GM12891 (cell line): ENCODE results near the gene LYPD6B.

Experiments used
- PAX5 ChIP-seq: IDR thresholded peaks from 2 replicates; pipeline ENCODE4 v1.6.1; 2011; ENCODE audit warnings: low read length, moderate library complexity, mild to moderate bottlenecking; ENCODE audit not compliant: insufficient read depth, severe bottlenecking
- POLR2A ChIP-seq: IDR thresholded peaks from 2 replicates; pipeline ENCODE4 v1.6.1; 2011; ENCODE audit warnings: low read depth, low read length, control low read depth
- POLR2AphosphoS5 ChIP-seq: IDR thresholded peaks from 2 replicates; pipeline ENCODE4 v1.6.1; 2011; ENCODE audit warnings: low read depth, low read length, control low read depth
- POU2F2 ChIP-seq: IDR thresholded peaks from 2 replicates; pipeline ENCODE4 v1.6.1; 2011; ENCODE audit warnings: low read depth, mild to moderate bottlenecking, control low read depth, low read length, moderate library complexity
- SPI1 ChIP-seq: IDR thresholded peaks from 2 replicates; pipeline ENCODE4 v1.6.1; 2011; ENCODE audit warnings: low read depth, low read length, control low read depth
- TAF1 ChIP-seq: IDR thresholded peaks from 2 replicates; pipeline ENCODE4 v1.6.1; 2011; ENCODE audit warnings: low read depth, low read length, control low read depth

GRCh38 chr2:149002378-149002890 is 36.1 kb upstream of the LYPD6B start:
- TF ChIP-seq TAF1 (no peak), POLR2AphosphoS5 (no peak), POLR2A (no peak), SPI1 (no peak), POU2F2 (no peak), PAX5 (no peak)
